DMS79 (cell line): ENCODE measurements around the gene HDAC7.

ENCODE experiments used
- DNase-seq: peaks from one replicate; lab custom pipeline; 2025; lab: John Stamatoyannopoulos, UW

HDAC7 gene

GRCh38 chr12:47758834-47759690, 60.6 kb downstream of the HDAC7 start, which contains the start of gene RAPGEF3:
RAPGEF3 (minus strand) TSS chr12:47758880; CDS start chr12:47758556, 324 bp downstream.
- peak; percentile 48 for DNase-seq

- no peak for DNase-seq
Measured at GRCh38 chr12:47758584-47758833, 61.2 kb downstream of the HDAC7 start.

GRCh38 chr12:47757840-47758583, 61.7 kb downstream of the HDAC7 start:
- no peak for DNase-seq

GRCh38 chr12:47757364-47757839, 62.3 kb downstream of the HDAC7 start:
- no peak for DNase-seq

- no peak for DNase-seq
Measured at GRCh38 chr12:47755655-47756562, 63.8 kb downstream of the HDAC7 start.

GRCh38 chr12:47754881-47755280, 64.8 kb downstream of the HDAC7 start:
- no peak for DNase-seq

GRCh38 chr12:47754126-47754525, 65.6 kb downstream of the HDAC7 start:
- no peak for DNase-seq

GRCh38 chr12:47753021-47754001, 66.4 kb downstream of the HDAC7 start:
- DNase-seq = no peak

GRCh38 chr12:47752552-47752951, 67.2 kb downstream of the HDAC7 start:
- no peak for DNase-seq

- DNase-seq = no peak
Measured at GRCh38 chr12:47752121-47752520, 67.6 kb downstream of the HDAC7 start.

GRCh38 chr12:47751561-47751960, 68.1 kb downstream of the HDAC7 start:
- DNase-seq = no peak

- DNase-seq = no peak
Measured at GRCh38 chr12:47750916-47751470, 68.7 kb downstream of the HDAC7 start.

GRCh38 chr12:47750229-47750798, 69.4 kb downstream of the HDAC7 start:
- DNase-seq = no peak

GRCh38 chr12:47748899-47749298, 70.8 kb downstream of the HDAC7 start:
- DNase-seq = no peak

GRCh38 chr12:47748507-47748828, 71.2 kb downstream of the HDAC7 start:
- DNase-seq = no peak

GRCh38 chr12:47747596-47748506, 71.9 kb downstream of the HDAC7 start:
- DNase-seq = no peak

- DNase-seq = no peak
Measured at GRCh38 chr12:47747126-47747525, 72.6 kb downstream of the HDAC7 start.

- no peak for DNase-seq
Measured at GRCh38 chr12:47746523-47746922, 73.2 kb downstream of the HDAC7 start.

- DNase-seq = no peak
Measured at GRCh38 chr12:47746073-47746472, 73.6 kb downstream of the HDAC7 start.
